Erythroblast (primary cell): ENCODE results near the gene LONP2.

Experiments used
- GATA1 ChIP-seq: IDR thresholded peaks from 2 replicates; pipeline ENCODE4 v1.6.1; 2011; ENCODE audit warnings: low read depth, mild to moderate bottlenecking, control low read depth, low read length, moderate library complexity
- POLR2A ChIP-seq: IDR thresholded peaks from 2 replicates; pipeline ENCODE4 v1.6.1; 2011; ENCODE audit warnings: mild to moderate bottlenecking, low read length

- TF ChIP-seq POLR2A, result no peak
- TF ChIP-seq GATA1, result no peak
Observed at GRCh38 chr16:48318630-48319029, 74.5 kb downstream of the LONP2 start.
